Activated CD4-positive, CD25-positive, alpha-beta regulatory T cell (primary cell): ENCODE measurements around the gene JRKL.

ENCODE experiments used
- DNase-seq, 4 experiments: peaks; one replicate each; lab custom pipeline; 2025; lab: John Stamatoyannopoulos, UW

The JRKL gene

DNA sequence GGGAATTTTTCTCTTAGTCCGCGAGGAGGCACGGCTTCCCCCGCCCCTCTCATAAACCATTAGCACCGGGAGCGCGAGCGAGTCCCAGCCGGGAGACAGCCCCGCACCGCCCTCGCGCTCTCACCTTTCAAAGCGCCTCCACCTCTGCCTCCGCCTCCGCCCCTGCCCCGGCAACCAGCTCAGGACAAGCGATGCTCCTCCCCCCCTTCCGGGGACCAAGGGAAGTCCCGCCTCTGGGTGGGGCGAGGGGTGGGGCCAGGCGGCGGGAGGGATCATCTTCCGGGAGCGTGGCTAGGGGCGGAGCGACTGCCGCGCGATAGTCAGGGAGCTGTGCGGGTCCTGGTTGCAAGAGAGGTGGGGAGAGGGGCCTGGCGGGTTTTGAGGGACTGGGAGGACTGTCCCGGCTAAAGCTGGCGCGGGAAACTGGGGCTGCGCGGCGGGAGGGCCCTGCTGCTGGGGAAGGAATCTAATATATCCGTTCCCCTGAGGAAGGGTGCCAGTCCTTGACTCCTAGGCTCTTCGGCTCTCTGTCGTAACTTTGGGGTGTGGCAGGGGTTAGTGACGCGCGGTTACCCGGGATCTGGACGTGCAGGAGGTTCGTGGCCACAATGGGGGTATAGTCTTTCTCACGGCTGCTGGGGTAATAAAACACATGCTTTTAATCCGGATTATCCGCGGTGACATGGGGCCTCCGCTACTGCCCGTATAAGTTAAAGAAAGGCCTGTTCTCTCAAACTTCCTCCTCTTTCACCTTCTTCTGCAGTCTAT lies at the start of gene JRKL, which contains the start of gene CCDC82:
Gene JRKL, plus strand, starts transcription at position 294 of the 768 bp plus-strand sequence. CDS start 637 bp downstream, outside the sequence.
Gene CCDC82, minus strand, starts transcription at position 193 of the 768 bp plus-strand sequence. CDS start 5,165 bp downstream, outside the sequence.
- DNase-seq = peak; percentile 96 to 98 (median 97)

DNA sequence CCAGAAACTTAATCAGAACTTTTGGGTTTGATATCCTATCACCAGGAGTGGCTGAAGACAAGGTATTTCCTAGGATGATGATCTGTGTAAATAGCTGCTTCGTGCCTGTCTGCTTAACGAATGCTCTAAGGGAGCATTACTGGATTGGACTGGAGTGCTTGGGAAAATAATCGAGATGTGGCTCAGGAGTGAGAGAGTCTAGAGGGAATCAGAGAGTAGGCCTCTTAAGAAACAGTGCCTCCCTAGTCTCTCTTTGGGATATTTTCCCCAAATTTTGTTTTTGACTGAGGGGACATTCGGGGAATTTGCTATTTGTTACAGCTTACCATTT lies 49.3 kb upstream of the JRKL start:
- no peak for DNase-seq

DNA sequence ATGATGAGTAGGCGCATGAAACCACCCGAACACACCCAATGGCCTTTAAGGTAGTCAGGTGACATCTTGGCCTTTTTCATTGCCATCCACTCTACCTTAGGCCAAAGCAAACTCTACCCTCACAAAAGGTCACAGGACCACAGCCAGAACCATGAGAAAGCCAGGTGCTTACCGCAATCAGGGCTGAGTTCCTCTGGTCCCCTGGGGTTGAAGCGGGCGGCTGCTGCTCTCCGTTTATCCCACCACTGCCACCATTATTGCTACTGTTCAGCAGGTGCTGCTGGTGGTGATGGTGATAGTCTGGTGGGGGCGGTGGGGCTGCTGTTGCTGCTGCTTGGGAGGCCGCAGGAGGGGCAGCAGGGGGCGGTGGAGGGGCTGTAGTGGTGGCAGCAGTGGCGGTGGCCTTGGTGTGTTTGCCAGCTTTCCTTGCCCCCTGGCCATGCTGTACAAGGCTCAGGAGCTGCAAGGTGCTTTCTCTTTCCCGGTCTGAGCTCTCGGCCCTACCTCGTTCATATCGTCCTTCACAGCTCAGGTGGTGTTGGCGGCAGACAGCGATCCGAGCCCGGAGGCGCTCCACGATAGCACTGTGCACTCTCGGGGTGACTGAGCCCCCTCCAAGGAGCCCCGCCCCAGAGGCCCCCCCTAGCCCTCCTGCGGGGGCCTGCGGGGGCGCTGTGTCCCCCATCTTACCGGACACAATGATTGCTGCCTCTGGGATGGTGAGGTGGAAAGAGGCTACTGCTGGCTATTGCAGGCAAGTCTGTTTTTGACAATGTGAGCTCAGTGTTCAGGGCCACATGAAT lies 48.4 kb upstream of the JRKL start:
- DNase-seq = peak; percentile 16 to 57 (median 46)

DNA sequence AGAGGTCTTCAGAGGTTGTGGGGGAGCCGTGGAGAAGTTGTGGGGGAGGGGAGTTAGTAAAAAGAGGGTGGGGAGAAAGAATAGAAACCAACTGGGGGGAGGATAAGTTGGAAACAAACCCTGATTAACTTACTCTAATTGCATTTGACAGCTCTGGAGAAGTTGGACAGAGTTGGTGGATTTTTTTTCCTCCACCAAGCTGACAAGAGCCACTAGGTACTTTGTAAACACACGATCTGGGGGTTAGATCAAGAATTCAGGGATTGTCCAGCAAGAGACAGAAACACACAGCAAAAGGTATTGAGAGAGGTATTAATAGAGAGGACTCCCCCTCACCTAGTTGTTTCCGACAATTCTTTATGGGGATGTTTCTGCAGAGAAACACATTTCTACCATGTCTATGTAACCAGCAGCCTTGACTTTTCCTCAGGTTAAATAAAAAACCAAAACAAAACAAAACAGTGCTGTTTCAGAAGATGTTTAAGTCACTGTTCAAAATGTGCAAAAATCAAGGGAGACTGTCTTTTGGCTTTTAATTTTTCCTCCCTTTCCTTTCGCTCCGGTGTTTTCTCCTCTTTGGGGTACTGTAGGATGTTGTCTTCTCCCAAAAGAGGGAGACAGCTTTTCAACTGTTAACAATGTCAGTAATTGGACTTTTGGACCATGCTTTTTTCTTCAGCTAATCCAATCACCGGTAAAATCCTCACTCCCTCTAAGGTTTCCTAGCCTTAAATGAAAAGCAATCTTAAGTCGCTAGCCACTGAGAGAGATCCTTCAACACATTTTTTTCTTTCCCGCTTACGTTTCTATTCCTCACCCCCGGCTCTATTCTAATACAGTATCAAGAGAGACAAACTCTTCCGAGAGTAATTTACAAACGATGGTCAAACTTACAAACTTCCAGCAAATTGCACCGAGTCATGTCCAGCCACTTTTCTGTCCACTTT lies 47.5 kb upstream of the JRKL start:
- no peak for DNase-seq

DNA sequence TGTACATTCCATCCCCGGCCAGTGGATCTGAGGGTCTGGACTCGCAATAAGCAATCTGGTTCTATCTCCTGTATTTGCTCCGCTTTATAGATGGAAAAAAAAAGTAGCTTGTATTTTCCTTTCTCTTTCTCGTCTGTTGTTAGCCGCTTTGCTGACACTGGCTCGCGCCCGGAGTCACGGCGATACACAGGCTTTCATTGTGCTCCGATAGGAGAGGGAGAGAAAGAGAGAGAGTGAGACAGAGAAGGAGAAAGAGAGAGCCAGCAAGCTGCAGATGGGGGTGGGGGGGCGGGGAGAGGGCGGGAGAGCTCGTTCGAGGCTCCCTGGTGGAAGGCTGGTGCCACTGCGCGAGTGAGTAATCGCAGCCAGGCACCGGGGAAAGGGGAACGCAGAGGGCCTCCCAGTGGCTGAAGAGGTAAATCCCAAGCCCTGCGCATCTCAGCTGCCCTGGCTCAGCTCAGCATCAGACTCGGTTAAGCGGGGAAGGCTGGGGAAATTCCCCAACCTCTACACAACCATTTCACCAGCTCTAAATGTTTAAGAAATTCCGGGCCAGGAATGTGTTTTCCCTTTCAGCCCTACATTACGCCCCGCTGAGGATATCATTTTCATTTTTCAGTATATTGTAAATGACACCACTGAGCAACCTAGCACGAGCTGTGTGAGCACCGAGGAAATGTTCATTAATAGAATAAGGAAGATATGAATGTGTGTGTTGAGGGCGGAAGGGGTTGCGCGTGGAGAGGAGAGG lies 46.7 kb upstream of the JRKL start, which contains the start of gene MAML2:
Gene MAML2, minus strand, starts transcription at position 235 of the 751 bp plus-strand sequence. CDS start 1,300 bp downstream, outside the sequence.
- DNase-seq = peak; percentile 66 to 79 (median 75)

DNA sequence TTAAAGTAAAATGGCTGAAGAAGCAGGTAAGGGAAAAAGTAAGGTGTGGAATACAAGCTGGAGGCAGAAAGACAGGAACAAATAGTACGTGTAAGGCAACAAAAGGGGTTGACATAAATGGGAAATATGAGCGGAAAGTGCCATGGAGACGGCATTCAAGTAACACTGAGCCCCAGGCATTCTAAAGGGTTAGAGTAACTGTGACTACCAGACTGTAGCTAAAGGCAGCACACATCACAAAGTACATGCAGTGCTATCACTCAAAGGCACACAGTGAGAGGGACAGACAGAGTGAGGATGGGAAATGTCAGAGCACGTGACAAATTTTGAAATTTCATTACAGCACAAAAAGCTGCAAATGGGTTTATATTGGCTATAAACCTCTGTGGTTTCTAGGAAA lies 33.0 kb upstream of the JRKL start:
- no peak for DNase-seq

DNA sequence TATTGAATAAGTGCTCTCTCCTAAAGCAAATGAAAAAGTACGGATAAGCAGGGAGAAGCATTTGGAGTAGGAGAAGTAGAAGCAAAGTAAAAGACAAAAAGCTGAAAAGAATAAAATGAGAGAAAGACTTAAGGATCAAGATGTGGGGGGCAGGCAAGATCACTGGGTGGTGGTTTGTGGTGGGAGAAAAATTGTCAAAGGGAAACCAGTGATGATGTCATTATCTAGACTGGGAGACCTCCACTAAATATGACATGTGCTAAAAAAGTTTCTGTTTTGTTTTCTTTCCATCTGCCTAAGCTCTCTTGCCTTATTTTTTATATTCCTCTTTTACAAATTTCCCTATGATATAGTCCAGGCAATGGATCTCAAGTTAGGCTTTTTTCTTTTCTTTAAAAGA lies 32.0 kb upstream of the JRKL start:
- DNase-seq = no peak

DNA sequence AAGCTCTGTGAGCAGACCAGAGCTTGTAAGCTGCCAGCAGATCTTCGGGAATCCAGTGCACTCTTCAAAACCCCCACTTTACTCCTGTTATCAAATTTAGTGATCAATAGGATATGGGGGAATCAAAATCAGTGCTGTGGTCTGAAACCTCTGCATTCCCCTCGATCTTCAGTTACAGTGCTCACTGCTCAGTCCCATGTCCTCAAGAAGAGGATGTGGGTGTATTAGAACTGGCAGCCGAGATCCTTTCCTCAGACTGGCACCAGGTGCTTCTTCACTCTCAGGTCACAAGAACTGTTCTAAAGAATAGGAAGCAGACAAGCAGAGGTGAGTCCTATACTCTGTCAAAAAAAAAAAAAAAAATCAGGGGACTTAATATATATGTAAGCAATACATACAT lies 31.5 kb upstream of the JRKL start:
- DNase-seq = no peak

DNA sequence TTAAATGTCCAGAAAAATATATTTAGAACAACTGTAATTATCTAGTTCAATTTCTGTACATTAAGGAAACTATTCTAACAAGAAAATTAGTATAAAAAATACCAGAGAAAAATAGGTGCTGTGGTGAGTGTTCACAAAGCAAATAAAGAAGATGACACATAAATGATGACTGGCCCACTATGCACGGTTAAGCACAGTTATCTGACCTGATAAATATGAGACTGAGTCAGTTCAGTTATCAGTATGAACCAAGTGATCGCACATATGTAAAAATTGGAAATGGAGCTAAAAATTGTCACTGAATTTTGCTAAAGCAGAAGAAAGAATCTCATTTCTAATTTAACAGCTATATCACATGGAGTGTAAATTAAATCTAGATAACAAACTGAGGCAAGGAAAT lies 28.0 kb upstream of the JRKL start:
- no peak for DNase-seq

DNA sequence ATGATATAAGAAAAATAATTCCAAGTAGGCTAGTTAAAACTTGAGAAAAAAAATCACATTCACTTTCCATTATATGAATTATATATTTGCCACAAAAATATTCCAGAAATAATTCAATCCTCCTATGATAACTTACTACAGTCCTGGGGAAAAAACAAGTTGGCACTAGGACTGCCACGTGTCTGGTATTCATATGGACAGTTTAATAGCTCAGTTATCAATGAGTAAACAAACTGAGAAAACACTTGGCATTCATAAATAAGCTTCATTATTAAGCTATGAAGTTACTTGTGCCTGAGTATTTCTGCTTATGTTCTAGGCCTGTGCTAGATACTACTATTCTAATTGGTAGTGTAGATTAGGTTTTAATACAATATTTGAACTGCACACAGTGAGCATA lies 24.3 kb upstream of the JRKL start:
- no peak for DNase-seq

DNA sequence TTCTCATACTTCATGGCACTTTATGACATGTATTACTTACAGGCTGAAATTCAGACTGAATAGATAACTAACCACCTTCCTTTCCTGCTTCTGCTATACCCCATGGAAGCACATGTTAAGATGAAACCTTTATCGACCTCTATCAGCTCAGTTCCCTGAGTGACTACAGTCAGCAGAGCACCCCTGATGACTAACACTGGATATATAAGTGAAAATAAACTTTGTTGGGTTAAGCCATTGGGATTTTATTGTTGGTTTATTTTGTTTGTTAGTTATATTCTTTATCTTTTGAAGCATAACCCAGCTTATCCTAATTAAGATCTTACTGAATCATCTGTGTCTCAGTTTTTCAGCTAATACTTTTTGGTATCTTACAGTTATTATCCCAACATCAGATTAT lies 23.8 kb upstream of the JRKL start:
- DNase-seq = no peak

DNA sequence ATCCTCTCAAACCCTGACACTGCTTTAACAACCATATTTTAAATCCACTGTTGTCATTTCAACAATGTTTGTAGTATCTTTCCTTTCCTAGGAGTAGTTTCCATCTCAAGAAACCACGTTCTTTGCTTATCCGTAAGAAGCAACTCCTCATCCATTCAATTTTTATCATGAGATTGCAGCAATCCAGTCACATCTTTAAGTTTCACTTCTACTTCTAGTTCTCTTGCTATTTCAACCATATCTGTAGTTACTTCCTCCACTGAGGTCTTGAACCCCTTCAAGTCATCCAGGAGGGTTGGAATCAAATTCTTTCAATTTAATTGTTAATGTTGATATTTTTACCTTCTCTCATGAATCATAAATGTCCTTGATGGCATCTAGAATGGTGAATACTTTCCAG lies 22.5 kb upstream of the JRKL start:
- DNase-seq = no peak

DNA sequence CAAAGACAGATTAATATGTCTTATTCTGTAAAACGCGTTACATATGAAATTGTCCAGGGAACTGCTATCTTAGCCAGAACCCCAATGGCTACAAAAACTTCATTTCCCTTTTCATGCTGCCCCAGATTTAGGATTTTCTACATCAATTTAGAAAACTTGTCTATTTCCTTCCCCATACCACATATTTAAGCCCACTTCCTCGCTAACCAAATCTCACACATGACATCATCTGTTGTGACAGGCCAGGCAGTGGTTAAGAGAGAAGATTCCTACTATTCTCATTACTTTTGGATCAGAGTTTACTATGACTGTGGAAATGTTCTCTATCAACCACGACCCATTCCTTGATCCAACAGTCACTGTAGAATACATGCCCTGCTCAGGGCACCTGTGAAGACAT lies 16.0 kb upstream of the JRKL start:
- no peak for DNase-seq

DNA sequence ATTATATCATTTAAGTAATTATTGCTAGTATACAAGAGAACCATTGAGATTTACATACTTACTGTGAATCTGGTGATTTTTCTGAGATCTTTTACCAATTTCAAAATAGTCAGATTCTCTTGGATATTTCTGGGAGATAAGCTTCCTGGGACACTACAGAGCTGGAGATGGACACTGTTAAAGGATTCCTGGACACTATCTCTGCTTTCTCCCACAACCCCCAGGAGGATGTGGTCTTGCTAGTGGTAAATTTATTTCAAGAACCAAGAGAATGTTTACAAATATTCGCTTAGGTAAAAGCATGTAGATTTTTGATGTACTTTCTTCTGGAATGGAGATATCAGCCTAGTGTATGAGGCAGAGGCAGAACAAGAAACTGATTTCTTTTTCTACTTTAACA lies 13.0 kb upstream of the JRKL start:
- DNase-seq = no peak

DNA sequence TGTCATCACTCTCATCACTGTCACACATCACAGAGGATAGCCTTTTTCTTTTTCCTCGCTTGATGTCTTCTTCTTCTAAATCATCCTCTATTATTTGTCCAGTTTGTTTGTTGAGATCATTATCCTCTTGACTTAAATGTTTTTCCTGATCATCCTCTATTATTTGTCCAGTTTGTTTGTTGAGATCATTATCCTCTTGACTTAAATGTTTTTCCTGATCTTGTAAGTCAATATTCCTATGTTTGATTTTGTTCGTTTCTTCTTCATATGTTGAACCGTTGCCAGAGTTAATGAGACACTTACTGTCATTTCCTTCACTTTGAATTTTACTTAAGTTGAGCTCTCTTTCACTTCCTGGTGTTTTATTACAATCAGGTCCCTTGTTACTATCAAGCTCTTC lies 5.7 kb upstream of the JRKL start:
- no peak for DNase-seq

DNA sequence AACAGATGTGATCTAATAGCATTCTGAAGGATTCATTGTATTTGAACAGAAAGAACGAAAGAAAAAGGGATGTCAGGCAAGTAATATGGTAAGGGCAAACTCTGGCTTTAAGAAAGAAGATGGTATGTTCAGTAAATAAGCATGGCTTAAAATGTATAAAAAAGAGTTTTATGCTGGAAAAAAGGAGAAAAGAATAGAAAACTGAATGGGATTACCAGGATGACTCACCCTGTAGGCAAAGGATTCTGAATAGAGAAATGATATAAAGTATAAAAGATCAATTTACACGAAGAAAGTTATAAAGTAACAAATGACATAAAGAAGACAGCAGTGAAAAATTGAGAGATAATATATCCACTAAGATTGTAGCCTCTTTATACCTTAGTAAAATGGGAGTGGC lies 4.6 kb upstream of the JRKL start:
- DNase-seq = no peak

DNA sequence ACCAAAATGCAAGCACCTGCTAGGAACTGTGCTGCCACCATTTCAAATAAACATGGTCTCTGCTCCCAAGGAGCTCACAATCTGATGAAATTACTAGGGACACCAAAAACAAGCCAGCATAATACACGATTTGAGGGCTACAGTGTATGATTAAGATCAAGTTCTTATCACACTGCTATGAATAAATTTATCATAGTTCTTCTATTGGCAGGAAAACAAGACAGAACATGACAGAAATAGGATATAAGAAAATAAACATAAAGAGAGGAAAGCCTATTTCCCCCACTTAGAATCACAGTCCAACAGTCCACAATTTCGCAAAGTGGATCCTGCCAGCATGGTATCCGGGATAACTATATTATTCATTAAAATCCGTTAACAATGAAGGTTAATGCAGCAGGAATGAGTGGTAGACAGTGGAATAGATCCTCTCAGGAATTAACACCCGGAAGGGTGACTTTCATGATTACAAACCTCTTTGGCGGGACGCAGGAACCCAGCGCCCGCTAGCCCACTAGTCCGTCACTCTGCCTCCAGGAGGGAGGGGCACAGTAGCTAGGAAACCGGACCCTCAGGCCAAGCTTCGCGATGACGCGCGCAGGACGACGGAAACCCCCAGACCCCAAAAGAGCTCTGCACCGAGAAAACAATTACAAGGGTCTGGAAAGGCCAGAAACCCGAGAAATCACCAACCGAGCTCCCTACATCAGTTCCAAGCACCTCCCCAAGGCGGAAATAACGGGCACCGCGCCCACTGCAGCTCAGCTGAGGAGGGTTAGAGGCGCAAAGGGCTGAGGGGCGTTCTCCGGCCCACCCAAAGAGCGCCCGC lies 708 bp upstream of the JRKL start:
- DNase-seq = peak in 1 of 4 experiments; percentile 72

DNA sequence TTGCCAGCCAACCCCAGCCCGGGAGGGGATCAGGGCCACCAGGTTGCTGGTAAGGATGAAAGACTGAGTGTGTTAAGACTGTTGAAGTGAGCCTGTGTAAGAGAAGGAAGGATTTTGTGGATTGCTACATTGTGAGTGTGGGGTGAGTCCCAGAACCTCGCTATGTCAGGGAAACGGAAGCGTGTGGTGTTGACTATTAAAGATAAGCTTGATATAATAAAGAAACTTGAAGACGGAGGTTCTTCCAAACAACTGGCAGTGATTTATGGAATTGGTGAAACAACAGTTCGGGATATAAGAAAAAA lies 627 bp downstream of the JRKL start:
- no peak for DNase-seq

DNA sequence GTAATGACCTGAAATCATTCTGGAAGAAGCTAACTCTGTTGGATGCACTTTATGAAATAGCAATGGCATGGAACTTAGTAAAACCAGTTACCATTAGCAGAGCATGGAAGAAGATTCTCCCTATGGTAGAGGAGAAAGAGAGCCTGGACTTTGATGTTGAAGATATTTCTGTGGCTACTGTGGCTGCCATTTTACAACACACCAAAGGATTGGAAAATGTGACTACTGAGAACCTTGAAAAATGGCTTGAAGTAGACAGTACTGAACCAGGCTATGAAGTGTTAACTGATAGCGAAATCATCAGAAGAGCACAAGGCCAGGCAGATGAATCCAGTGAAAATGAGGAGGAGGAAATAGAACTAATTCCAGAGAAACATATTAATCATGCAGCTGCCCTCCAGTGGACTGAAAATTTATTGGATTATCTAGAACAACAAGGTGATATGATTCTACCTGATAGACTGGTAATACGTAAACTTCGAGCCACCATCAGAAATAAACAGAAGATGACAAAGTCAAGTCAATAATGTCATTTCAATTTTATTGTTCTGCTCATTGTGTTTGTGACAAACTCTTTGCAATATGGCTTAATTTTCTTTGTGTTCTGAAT lies 2.0 kb downstream of the JRKL start:
- no peak for DNase-seq

DNA sequence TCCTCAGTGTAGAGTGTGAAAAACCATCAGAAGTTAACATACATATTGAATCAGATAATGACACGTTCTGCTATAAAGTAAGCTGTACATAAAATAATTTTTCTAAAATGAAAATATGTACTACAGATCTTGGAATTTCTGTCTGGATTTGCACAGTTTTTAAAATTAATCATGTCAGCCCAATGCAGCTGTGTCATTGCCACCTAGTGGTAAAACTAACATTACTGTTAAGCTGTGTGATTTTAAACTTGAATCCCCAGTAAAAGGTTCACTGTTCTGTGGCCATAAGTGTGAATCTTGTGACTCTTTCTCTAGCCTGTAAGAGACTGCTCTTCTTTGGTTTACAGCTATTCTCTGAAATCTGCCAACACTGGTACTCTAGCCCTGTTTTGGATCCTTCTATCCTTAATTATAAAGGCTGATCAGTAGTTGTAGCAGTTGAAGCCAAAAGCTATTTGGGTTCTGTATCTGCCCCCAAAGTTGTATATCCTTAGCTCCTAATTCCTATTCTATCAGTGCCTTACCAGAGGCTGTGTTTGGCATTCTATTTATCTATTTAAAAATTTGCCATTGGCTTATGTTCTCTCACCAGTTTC lies 4.0 kb downstream of the JRKL start:
- DNase-seq = no peak
